IPS DF 4.7 (cell line): ENCODE results near the gene IKBKG.
"Not testable (repeated sequence)": the region's sequence is repeated elsewhere in the genome, so short reads cannot be mapped to it uniquely, and the experiment has no call there.

Source experiments
- DNase-seq: peaks from one replicate; pipeline ENCODE4 v3.0.0-alpha.2; 2013; ENCODE audit warnings: low spot score; ENCODE audit errors: extremely low read depth

IKBKG gene

DNA sequence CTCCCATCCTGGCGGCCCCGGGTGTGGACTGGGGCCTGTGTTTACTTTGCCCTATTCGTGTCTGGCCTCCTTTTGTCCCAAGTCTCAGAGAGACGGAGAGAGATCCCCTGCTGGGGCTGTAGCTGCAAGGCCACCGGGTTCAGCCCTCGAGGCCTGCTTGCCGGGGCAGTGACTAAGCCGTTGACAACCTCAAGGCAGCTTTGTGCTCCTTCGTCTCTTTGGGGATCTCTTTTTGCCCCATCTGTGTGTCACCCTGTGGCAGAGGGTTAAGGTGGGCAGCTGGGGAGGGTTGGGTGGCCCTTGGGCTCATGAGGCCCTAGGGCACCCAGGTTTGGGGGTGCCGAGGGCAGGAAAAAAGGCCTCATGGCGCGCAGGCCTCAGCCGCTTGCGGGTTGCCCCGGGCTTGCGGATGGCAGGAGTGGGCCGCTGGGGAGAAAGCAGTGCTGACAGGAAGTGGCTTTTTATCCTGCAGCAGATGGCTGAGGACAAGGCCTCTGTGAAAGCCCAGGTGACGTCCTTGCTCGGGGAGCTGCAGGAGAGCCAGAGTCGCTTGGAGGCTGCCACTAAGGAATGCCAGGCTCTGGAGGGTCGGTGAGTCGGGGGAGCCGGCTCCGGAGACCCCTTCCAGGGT lies 10.8 kb downstream of the IKBKG start:
- not testable (repeated sequence) for DNase-seq

DNA sequence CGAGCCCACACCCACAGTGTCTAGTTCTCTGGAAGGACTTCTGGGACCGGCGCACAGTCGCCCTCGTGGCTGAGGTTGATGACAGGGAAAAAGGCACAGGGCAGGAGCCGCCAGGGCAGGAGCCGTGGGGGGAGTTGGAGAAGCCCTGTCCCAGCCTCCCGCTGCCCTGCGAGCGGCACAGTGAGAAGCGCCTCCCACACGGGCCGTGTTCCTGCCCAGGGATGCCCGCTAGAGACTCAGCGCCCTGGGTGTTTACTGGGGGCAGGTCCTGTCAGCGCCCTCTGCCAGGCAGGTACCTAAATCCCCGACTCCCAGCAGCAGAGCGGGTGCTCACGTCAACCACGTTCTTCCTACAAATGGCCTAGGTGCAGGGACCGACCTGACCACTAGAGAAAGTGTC lies 11.5 kb downstream of the IKBKG start:
- DNase-seq: not testable (repeated sequence)

DNA sequence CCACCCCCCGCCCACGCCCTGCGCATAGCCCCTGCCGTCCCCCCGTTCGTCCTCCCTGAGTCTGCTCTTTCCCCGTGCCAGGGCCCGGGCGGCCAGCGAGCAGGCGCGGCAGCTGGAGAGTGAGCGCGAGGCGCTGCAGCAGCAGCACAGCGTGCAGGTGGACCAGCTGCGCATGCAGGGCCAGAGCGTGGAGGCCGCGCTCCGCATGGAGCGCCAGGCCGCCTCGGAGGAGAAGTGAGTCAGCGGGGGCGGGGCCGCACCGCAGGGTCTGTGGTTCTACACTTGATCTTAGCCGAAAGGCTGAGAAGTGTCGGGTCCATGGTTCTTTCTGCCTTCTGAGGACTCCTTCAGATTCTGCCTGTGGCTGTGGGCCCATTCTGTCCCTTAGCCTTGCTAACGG lies 12.9 kb downstream of the IKBKG start:
- not testable (repeated sequence) for DNase-seq

DNA sequence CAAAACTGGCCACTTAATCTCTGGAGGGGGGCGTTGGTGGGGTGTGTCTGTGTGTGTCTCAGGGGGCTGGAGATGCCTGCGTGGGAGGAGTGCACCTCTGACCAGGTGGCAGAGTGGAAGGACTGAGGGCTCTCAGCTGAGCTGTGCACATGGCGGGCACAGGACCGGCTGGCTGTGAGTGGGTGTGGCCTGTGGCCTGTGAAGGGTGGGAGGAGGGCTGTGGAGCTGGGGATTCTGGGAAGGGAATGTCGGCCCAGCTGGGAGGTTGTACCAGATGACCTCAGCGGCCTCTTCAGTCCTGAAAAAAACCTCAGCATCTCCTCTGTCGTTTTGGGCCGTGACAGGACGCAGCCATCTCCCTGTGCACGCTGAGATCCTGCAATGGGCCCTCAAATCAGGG lies 14.9 kb downstream of the IKBKG start:
- DNase-seq: not testable (repeated sequence)

DNA sequence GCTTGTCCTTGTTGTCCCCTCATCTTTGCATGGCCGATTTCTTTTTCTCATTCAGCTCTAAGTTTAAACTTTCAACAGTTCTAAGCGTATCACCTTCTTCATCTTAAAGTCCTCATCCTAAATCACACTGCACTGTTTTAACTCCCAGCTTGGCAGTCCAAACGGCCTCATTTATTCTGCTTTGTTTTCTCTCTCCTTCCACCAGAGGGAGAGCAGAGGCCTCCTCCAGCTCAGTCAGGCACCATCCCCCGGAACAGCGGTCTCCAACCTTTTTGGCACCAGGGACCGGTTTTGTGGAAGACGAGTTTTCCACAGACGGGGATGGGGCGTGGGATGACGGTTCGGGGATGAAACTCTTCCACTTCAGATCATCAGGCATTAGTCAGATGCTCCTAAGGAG lies 22.9 kb downstream of the IKBKG start:
- not testable (repeated sequence) for DNase-seq

DNA sequence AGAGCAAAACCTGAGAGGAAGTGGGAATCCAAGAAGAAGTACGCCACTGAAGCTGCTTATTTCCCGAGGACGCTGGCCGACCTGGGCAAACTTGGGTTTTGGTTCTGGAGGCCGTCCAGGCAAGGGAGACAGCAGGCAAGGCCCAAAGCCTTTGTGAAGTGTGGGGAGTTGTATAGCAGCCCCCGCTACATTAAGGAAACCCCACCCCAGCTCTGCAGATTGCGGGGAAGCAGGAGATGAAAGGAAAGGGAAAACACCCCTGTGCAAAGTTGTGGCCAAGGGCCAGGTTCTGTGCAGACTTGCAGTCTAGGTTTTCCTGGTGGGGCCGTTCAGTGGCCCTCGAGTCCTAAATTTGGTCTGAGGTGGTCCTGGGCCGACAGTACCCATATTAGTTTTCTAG lies 25.6 kb downstream of the IKBKG start:
- DNase-seq: not testable (repeated sequence)

DNA sequence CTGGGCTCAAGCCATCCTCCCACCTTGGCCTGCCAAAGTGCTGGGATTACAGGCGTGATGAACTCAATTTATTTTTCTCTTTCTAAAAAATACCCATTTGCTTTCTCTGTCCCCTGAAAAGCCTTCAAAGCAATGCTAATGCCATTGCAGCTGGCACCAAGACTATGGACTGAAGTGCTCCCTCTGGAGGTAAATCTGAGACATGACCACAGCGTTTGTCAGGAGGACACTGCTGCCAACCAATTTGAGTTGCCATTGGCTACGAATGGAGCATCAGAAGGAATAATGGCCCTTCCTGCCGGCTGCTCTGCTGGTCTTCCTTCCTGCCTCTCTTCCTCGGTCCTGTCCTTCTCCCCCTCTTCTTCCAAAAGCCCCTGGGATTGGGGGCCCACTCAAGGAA lies 27.7 kb downstream of the IKBKG start:
- not testable (repeated sequence) for DNase-seq

DNA sequence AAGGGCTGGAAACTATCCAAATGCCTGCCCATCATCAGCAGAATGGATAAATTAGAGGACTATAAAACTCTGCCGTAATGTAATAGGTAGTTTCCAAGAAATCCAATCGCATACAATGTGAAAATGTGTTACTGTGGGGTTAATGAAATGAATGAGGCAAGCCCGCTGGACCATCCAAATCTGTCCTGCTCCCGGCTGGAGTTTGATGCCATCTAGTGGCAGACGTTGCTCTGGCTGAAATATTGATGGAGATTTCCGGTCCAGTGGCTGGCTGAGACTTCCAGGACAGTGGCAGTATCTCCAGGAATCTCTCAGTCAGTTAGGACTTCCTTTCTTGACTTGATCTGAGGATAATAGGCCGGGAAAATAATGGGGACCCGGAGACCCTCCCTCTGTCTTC lies 35.6 kb downstream of the IKBKG start:
- not testable (repeated sequence) for DNase-seq

DNA sequence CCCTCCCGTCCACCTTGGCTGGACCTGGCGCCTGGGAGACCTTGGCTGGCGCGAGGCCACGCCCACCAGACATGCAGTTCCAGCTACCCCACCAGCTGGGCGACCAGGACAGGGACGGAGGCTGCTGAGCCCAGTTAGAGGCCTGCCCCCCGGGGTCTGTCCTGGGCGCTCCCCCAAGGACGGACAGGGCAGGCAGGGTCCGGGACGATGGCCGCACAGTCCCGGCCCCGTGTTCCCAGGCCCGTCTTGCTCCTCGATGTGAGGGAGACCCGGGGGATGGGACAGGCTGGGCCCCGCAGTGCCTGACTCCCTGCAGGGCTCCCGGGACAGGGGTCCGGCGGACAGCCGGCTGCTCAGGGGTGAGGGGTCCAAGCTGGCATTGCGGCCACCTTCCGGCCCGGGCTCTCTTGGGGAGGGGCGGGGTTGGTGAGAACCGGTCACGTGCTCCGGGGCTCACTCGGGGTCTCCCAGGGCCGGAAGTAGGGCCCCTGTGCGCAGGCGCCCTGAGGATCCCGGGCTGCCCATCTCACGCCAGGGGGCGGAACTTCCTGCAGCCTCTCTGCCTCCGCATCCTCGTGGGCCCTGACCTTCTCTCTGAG lies 37.3 kb downstream of the IKBKG start, which contains the start of gene CTAG1A:
Gene CTAG1A (plus strand): TSS at position 549 of the 599 bp plus-strand sequence. CDS start 74 bp downstream, outside the sequence.
- not testable (repeated sequence) for DNase-seq

DNA sequence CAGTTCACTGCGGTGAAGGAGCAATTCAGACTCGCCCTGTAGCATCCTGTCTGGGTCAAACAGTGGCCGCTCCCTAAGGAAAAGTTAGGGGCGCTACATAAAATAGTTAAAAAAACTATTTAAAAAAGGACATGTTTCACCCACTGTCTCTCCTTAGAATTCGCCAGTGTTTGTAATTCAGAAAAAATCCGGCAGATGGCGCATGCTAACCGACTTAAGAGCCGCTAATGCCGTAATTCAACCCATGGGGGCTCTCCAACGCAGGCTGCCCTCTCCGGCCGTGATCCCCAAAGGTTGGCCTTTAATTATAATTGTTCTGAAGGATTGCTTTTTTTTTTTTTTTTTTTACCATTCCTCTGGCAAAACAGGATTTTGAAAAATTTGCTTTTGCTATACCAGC lies 43.0 kb downstream of the IKBKG start:
- not testable (repeated sequence) for DNase-seq

DNA sequence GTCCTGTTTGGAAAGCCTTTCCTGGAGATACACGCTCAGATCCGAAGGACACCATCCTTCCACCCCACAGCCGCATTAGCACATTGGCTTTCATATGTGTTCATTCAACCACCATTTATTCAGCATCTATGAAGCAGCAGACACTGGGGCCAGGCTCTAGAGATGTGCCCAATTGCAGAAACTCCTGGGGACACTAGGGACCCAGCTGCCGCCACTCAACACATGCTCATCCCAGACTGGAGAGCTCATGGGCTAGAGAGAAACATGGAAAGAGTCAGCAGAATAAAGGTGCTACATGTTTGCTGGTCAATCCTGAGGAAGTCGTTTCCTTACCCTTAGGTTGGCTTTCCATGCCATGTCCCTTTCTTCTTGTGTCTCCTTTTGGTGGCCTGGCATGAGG lies 45.1 kb downstream of the IKBKG start:
- no peak for DNase-seq

DNA sequence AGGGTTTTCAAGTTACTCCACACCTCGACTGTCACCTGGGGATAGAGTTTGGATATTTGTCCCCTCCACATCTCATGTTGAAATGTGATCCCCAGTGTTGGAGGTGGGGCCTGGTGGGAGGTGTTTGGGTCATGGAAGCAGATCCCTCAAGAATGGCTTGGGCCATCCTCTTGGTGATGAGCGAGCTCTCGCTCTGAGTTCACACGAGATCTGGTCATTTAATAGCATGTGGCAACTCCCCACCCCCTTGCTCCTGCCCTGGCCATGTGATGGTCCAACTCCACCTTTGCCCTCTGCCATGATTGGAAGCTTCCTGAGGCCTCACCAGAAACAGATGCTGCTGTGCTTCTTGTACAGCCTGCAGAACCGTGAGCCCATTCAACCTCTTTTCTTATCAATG lies 45.8 kb downstream of the IKBKG start:
- no peak for DNase-seq

DNA sequence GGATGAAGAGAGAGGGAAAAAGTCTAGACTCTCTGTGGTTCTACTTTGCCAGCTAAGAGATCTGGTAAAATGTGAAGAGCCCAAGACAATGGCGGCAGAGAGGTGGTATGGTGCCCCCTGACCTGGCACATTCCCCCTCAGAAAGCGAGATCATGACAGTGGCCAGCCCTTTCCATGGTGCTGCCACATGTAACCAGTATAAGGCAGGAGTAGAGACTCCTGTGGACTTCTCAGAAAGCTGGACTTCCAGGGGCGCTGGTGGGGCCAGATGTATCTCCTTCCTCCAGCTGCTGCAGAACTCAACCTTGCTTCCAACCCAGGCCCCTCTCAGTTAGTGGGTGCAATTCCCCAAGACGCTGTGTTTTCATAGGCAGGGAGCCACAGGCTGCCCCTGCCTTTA lies 47.1 kb downstream of the IKBKG start:
- no peak for DNase-seq

DNA sequence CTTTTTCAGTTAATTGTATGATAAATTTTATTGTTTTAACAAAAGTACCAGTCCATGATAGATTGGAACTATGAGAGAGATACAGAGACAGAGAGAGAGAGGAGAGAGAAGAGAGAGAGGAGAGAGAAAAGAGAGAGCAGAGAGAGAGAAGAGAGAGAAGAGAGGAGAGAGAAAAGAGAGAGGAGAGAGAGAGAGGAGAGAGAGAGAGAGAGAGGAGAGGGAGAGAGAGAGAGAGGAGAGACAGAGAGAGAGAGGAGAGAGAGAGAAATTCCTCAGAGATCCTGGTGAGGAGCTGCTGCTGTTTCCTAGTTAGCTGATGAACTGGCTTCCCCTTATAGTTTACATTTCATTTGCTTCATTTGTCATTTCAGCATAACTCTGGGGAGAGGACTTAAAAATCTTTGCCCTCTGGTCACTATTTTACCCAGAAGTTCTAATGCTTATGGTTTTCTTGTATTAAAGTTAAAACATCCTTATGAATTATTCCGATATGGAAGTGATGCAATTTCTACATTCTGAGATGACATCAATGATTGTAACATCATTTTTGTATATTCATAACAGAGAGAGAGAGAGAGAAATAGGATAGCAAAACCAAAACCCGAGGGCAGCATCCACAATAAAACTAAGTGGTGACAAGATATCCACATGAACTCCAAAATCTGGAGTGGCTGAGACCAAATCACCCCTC lies 48.3 kb downstream of the IKBKG start:
- no peak for DNase-seq

DNA sequence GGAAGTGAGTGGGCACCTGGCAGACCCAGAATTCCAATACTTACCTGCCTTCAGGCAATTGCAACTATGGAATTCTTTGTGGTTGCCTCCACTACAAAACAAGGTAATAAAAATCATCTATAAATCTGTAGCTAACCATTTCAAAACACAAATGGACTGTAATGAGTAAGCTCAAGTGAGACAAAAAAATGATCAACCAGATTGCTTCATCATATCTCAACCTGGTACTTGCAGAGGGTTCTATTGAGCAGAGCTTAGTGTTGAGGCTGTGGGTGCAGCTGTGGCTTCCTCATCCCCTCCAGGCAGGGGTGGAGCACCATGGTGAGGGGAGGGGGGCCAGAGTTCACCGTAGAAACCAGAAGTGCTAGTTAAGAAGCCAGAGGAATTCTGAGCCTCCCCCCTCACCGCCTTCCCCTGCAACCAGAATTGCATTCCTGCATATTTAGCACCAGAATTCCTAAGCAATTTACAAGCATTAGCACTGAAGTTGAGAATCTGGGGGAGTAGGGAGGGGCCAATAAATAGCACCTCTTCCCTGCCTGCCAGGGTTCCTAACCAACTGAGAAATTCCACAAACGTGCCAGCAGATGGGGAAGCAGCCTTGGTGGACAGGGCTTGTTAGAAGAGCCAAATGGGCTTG lies 49.0 kb downstream of the IKBKG start:
- DNase-seq: peak; percentile 74

DNA sequence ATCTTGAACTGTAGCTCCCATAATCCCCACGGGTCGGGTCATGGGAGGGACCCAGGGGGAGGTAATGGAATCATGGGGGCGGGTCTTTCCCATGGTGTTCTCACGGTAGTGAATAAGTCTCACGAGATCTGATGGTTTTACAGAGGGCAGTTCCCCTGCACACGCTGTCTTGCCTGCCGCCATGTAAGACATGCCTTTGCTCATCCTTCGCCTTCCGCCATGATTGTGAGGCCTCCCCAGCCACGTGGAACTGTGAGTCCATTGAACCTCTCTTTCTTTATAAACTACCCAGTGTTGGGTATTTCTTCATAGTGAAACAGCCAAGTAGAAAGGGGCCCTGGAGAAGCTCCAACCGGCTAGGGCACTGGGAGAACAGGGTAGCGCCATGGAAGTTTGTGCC lies 49.8 kb downstream of the IKBKG start:
- no peak for DNase-seq

DNA sequence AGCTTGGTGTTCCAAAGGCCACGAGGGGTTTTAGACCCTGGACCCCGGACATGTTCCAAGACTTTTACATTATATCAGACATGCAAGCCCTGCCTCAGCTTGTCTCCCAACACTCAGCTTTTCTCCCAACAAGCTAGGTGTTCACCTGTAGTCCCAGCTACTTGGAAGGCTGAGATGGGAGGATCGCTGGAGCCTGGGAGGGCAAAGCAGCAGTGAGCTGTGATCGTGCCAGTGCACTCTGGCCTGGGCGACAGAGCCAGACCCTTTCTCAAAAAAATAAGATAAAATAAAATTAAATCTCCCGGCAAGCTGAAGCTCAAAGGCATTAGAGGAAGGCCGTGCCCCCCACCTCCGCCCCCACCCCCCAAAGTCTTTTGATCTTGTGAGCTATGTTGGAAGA lies 51.2 kb downstream of the IKBKG start:
- no peak for DNase-seq

DNA sequence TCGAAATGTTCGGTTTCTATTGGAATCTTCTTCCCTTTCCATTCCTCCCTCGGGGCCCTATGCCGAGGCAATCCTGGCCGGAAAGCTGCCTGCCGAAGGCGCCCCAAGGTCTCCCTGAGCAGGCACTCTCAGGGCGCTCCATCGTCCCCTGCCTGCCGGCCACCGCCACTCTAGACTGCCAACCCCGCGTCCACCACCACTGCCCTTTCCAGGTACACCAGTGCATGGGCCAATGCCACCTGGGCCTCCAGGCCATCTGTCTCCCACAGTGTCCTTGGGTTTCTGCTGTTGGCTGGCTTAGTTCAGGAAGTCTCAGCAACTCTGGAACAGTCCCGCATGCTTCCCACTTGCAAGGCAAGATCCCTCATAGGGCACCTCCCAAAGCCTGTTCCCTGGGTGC lies 52.1 kb downstream of the IKBKG start:
- no peak for DNase-seq

DNA sequence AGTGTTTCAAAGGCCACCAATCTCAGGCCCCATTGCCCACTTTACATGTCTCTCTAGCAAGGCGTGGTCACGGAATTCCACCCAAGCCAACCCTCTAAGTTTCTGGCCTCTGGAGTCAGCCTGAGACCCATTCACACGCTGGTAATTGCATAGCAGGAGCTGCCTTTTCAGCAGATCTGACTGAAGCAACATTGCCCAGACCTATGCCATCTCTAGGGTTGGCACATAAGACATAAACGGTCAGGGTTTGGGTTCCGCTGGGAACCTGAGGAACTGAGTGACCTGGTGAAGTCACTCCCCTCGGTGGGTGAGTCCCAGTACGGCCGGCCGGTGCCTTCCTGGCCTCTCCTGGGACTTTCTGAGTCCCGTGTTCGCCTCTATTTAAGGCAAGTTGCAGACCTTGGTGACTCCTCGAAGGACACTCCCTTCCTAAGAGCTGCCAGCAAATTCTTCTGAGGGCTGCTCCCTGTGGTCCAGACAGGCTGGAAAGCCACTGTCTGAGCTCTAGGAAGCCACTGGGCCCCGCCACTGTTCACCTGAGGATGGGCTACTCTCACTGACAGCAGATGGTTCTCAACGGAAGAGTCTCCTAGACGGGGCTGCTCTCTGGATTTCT lies 53.4 kb downstream of the IKBKG start:
- no peak for DNase-seq

DNA sequence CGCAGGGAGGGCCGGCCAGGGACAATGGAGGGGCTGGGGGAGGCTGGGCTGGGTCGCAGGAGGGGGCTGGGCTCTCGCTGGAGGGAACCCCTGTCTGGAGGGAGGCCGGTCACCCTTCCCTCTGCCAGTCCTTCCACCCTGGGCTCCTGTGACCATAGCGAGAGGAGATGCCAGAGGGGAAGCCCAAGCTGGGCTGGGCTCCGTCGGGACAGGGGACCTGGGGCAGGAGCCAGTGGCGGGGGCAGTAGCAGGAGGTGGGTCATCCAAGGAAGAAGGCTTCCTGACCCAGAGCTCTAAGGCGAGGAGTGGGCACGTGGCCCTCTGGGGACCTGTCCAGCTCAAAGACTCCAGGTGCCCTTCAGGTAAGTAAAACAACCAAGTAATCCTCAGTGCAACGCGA lies 54.8 kb downstream of the IKBKG start:
- no peak for DNase-seq

DNA sequence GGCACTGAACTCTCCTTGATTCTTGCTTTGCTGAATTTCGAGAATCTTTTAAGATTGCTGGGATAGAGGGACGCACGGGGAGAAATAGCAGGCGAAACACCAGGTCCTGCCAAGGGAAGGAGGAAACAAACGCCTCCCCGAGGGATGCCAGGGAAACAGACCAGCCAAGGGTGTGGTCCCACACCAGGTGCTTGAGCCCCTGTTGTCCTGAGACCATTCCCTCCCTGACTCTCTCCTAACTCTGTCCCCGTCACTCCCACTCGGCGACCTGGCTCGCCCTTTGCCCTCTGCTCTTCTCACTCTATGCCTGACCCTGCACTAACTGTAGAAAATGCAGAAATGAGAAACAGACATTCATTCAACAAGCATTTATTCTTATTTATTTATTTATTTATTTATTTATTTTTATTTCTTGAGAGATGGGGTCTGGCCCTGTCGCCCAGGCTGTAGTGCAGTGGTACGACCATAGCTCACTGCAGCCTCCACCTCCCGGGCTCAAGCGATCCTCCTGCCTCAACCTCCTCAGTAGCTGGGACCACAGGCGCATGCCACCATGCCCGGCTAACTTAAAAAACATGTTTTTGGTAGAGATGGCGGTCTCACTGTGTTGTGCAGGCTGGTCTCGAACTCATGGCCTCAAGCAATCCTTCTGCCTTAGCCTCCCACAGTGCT lies 55.5 kb downstream of the IKBKG start:
- DNase-seq: no peak
